Activated CD4-positive, alpha-beta T cell treated with anti-CD3 and anti-CD28 coated beads, Interleukin-2, Interleukin-6, amounts not matched to agents 100 ng/mL and 50 ng/mL, durations not matched to agents 16 hours and 8 hours (primary cell): ENCODE measurements around the gene ART4.
A peak's percentile ranks its signal among the peaks of the same experiment; 100 is the strongest.

Source experiments
- DNase-seq: peaks from one replicate; pipeline ENCODE4 v3.0.0-alpha.2; 2020

Gene ART4

GRCh38 chr12:14843425-14843887 lies at the start of gene ART4:
TSS of gene ART4 (minus strand) at chr12:14843526. CDS start at chr12:14843113, 413 bp downstream.
- no peak for DNase-seq

GRCh38 chr12:14892726-14893505 lies 49.6 kb upstream of the ART4 start:
- DNase-seq, result no peak

- no peak for DNase-seq
Measured at GRCh38 chr12:14890701-14891100, 47.4 kb upstream of the ART4 start.

GRCh38 chr12:14886271-14886670 lies 42.9 kb upstream of the ART4 start:
- DNase-seq, result no peak

GRCh38 chr12:14885718-14886221 lies 42.4 kb upstream of the ART4 start, which contains the start of gene MGP:
TSS of gene MGP (minus strand) at chr12:14885854. CDS start at chr12:14885791, 63 bp downstream.
- DNase-seq, result no peak

GRCh38 chr12:14884458-14884878 lies 41.1 kb upstream of the ART4 start:
- peak; percentile 63 for DNase-seq

GRCh38 chr12:14883686-14884085 lies 40.4 kb upstream of the ART4 start:
- no peak for DNase-seq

GRCh38 chr12:14880890-14881453 lies 37.6 kb upstream of the ART4 start:
- DNase-seq, result no peak

GRCh38 chr12:14879222-14879933 lies 36.1 kb upstream of the ART4 start:
- no peak for DNase-seq

- DNase-seq, result no peak
Measured at GRCh38 chr12:14878488-14878887, 35.2 kb upstream of the ART4 start.

GRCh38 chr12:14876833-14877232 lies 33.5 kb upstream of the ART4 start:
- DNase-seq, result no peak

GRCh38 chr12:14874882-14875281 lies 31.6 kb upstream of the ART4 start:
- no peak for DNase-seq

- no peak for DNase-seq
Measured at GRCh38 chr12:14873440-14874185, 30.3 kb upstream of the ART4 start.

GRCh38 chr12:14871886-14872285 lies 28.6 kb upstream of the ART4 start:
- DNase-seq, result no peak

GRCh38 chr12:14871247-14871646 lies 27.9 kb upstream of the ART4 start:
- no peak for DNase-seq

- no peak for DNase-seq
Measured at GRCh38 chr12:14868916-14869506, 25.7 kb upstream of the ART4 start.

- DNase-seq, result no peak
Measured at GRCh38 chr12:14860490-14860889, 17.2 kb upstream of the ART4 start.

- DNase-seq, result no peak
Measured at GRCh38 chr12:14858513-14858912, 15.2 kb upstream of the ART4 start.

GRCh38 chr12:14854586-14855183 lies 11.4 kb upstream of the ART4 start:
- no peak for DNase-seq

- DNase-seq, result no peak
Measured at GRCh38 chr12:14853961-14854360, 10.6 kb upstream of the ART4 start.

- DNase-seq, result no peak
Measured at GRCh38 chr12:14852880-14853279, 9.6 kb upstream of the ART4 start.
